GM12872 (cell line): ENCODE data around the gene GJB2.

ENCODE experiments used
- CTCF ChIP-seq: IDR thresholded peaks from 3 replicates; pipeline ENCODE4 v1.5.1; 2011; ENCODE audit warnings: low read depth, mild to moderate bottlenecking, low read length, moderate library complexity; ENCODE audit not compliant: insufficient read depth

GJB2 gene

GRCh38 chr13:20227288-20227687 is 34.5 kb upstream of the GJB2 start:
- no peak for TF ChIP-seq CTCF

GRCh38 chr13:20222553-20222952 is 29.8 kb upstream of the GJB2 start:
- no peak for TF ChIP-seq CTCF

GRCh38 chr13:20221772-20222171 is 29.0 kb upstream of the GJB2 start:
- TF ChIP-seq CTCF, result no peak

- TF ChIP-seq CTCF, result no peak
Observed at GRCh38 chr13:20219577-20219976, 26.8 kb upstream of the GJB2 start.

GRCh38 chr13:20217168-20217567 is 24.4 kb upstream of the GJB2 start:
- no peak for TF ChIP-seq CTCF

- TF ChIP-seq CTCF, result no peak
Observed at GRCh38 chr13:20209948-20210347, 17.2 kb upstream of the GJB2 start.

- TF ChIP-seq CTCF, result no peak
Observed at GRCh38 chr13:20206698-20207235, 14.0 kb upstream of the GJB2 start.
